M059J (cell line): ENCODE data around the gene CMC1. TPM values are rescaled to one million over a fixed set of nuclear protein-coding genes. Genes with fewer than 3 reads are reported as not detected.
"Not testable (repeated sequence)": the region's sequence is repeated elsewhere in the genome, so short reads cannot be mapped to it uniquely, and the experiment has no call there.

ENCODE experiments used
- DNase-seq: peaks from one replicate; pipeline ENCODE4 v3.0.0-alpha.2; 2012; ENCODE audit warnings: low read depth
- total RNA-seq: library from RNA; depleted of rRNA; stranded (reverse); fragments of >200 nt; shearing (Covaris generic); gene quantifications from 2 replicates; pipeline ENCODE4 v1.2.3, GENCODE V29; 2014

Gene CMC1
- total RNA-seq, 1 experiment from 2014 or later = 13.6 TPM

GRCh38 chr3:28243424-28244106, 2.1 kb downstream of the CMC1 start:
- no peak for DNase-seq

GRCh38 chr3:28244491-28244890, 3.1 kb downstream of the CMC1 start:
- no peak for DNase-seq

GRCh38 chr3:28247286-28247685, 5.9 kb downstream of the CMC1 start:
- peak; percentile 55 for DNase-seq

- DNase-seq = peak; percentile 5
These were observed 9.6 kb downstream of the CMC1 start for GRCh38 chr3:28250999-28251398.

GRCh38 chr3:28252001-28252431, 10.6 kb downstream of the CMC1 start:
- no peak for DNase-seq

- DNase-seq = no peak
These were observed 11.8 kb downstream of the CMC1 start for GRCh38 chr3:28253040-28253715.

- no peak for DNase-seq
These were observed 20.6 kb downstream of the CMC1 start for GRCh38 chr3:28262001-28262400.

GRCh38 chr3:28265641-28266040, 24.2 kb downstream of the CMC1 start:
- DNase-seq = no peak

GRCh38 chr3:28267984-28268849, 26.8 kb downstream of the CMC1 start:
- DNase-seq = no peak

- no peak for DNase-seq
These were observed 27.6 kb downstream of the CMC1 start for GRCh38 chr3:28268989-28269388.

- not testable (repeated sequence) for DNase-seq
These were observed 28.5 kb downstream of the CMC1 start for GRCh38 chr3:28269884-28270283.

GRCh38 chr3:28273837-28274236, 32.4 kb downstream of the CMC1 start:
- DNase-seq = no peak

- DNase-seq = no peak
These were observed 37.5 kb downstream of the CMC1 start for GRCh38 chr3:28278918-28279317.

- no peak for DNase-seq
These were observed 38.4 kb downstream of the CMC1 start for GRCh38 chr3:28279770-28280169.

- DNase-seq = no peak
These were observed 39.4 kb downstream of the CMC1 start for GRCh38 chr3:28280781-28281180.

GRCh38 chr3:28286595-28286994, 45.2 kb downstream of the CMC1 start:
- DNase-seq = peak; percentile 36

- no peak for DNase-seq
These were observed 45.6 kb downstream of the CMC1 start for GRCh38 chr3:28287046-28287445.

- no peak for DNase-seq
These were observed 49.5 kb downstream of the CMC1 start for GRCh38 chr3:28290863-28291300.

GRCh38 chr3:28291577-28291976, 50.2 kb downstream of the CMC1 start:
- DNase-seq = no peak

GRCh38 chr3:28292622-28293021, 51.2 kb downstream of the CMC1 start:
- no peak for DNase-seq

- DNase-seq = no peak
These were observed 53.4 kb downstream of the CMC1 start for GRCh38 chr3:28294667-28295413.
